Measurements from ENCODE around the gene SNRNP25. TPM values are rescaled to one million over a fixed set of nuclear protein-coding genes. Genes with fewer than 3 reads are reported as not detected.
"Not testable (repeated sequence)": the region's sequence is repeated elsewhere in the genome, so short reads cannot be mapped to it uniquely, and the experiment has no call there.

Gene SNRNP25
- total RNA-seq, 1 donor from 2014 or later: 20.7 TPM

- no peak for DNase-seq (ENCODE audit: extremely low read depth, low read depth, low spot score)
Measured at GRCh38 chr16:41439-42068, 12.1 kb upstream of the SNRNP25 start.

DNA sequence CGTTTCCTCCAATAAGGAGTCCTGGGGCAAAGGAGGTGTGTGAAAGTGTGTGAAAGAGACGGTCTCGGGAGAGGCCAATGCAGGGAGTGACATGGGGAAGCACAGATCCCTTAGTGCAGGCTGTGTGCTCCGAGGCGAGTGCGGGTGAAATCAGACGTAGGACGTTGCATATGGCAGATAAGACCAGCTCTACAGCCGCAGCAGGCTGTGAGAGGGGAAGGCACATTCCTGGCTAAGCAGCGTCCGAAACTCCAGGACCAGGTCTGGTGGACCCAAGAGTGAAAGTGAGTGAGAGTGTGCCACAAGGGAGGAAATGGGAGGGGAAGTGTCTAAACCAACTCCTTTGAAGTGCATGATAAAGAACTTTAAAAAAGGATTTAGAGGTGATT, 11.6 kb upstream of the SNRNP25 start:
- DNase-seq (ENCODE audit: extremely low read depth, low read depth, low spot score): no peak

DNA sequence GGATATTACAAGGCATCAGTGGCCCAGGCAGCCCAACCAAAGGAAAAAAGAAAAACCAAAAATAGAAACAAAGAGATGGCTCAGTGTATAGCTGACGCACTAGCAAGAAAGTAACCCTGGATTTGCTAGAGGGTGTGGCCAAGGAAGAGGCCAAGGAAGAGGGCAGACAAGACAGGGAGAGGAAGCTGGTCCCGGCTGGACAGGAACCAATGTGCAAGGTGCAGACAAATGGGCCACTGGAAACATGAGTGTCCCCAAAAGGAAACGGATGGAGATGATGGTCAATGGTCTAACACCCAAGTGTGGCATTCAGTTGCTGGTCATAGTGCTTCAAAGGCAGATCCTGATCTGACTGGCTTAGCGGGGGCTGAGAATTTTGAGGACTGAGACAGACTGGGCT, 10.9 kb upstream of the SNRNP25 start:
- no peak for DNase-seq (ENCODE audit: extremely low read depth, low read depth, low spot score)

DNA sequence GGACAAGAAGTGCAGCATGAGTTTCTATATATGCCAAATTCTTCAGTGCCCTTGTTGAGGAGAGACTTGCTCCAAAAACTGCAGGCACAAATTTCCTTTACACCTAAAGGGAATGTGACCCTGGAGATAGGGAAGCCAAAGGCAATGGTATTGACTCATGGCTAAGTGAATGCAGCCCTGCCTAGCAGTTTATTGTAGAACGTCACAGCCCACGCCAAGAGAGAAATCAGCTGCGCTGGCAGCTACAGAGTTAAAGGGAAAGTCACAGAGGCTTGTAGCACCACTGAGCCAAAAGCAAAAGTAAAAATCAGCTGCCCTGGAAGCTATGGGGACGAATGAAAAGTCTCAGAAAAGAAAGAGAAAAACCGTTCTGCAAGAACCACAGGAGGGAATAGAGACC, 10.3 kb upstream of the SNRNP25 start:
- no peak for DNase-seq (ENCODE audit: extremely low read depth, low read depth, low spot score)

DNA sequence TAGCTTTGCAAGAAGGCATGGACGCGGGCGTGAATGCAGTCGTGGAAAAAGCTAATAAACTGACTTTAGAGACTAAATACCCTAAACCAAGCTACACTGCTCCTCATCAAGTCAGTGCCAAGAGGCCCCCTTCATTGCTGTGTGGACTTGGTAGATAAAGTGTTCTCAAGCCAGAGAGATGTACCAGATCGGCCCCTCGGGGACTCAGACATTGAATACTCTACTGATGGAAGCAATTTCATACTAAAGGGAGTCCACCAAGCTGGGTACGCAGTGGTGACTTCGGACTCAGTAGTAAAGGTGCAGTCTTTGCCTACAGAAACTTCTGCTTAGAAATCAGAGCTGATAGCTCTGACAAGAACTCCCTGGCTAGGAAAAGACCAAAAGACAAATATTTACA, 9.0 kb upstream of the SNRNP25 start:
- no peak for DNase-seq (ENCODE audit: extremely low read depth, low read depth, low spot score)

- no peak for DNase-seq (ENCODE audit: extremely low read depth, low read depth, low spot score)
Measured at GRCh38 chr16:45454-45853, 8.2 kb upstream of the SNRNP25 start.

- DNase-seq (ENCODE audit: extremely low read depth, low read depth, low spot score): not testable (repeated sequence)
Measured at GRCh38 chr16:46510-46909, 7.1 kb upstream of the SNRNP25 start.

DNA sequence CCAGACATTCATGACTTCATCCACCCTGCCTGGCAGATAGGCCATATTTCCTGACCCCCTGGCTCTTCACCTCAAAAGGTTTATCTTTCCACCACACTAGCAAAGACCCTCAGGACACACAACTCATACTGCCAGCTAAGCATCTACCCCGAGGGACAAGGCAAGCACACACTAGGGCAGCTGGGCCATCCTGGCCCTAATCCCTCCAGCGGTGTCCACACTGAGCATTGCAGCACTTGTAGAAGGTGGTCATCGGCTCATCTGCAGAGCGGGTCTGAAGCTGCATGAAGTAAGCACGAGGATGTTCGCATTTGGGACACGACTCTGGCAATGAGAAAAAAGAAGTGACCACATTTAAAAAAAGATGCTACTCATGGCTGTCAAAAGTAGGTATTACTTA, 6.4 kb upstream of the SNRNP25 start:
- DNase-seq (ENCODE audit: extremely low read depth, low read depth, low spot score): no peak

DNA sequence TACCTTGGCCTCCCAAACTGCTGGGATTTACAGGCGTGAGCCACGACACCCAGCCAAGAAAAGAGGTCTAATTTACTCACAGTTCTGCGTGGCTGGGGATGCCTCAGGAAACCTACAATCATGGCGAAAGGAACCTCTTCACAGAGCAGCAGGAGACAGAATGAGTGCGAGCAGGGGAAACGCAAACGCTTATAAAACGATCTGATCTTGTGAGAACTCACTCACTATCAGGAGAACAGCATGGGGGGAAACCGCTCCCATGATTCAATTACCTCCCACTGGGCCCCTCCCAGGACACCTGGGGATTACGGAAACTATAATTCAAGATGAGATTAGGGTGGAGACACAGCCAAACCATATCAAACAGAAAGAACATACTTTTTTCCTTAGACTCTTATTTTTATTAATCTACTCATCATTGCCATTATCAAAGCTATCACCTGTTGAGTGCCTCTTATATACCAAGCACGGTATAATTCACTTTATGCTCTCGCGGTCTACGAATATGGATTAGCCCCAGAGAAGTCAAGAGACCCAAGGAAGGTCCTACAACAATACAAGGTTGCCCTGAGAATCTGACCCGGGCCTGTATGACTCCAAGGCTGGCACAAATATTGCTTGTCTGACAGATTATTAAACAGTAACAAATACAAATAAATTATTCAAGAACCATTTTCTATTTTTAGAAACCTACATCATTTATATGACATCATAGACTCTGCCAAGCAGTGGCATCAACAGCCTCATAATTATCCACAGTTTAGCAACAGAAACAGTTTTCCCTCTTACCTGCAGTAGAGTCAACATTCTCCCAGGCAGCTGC, 2.6 kb upstream of the SNRNP25 start:
- no peak for DNase-seq (ENCODE audit: extremely low read depth, low read depth, low spot score)

DNA sequence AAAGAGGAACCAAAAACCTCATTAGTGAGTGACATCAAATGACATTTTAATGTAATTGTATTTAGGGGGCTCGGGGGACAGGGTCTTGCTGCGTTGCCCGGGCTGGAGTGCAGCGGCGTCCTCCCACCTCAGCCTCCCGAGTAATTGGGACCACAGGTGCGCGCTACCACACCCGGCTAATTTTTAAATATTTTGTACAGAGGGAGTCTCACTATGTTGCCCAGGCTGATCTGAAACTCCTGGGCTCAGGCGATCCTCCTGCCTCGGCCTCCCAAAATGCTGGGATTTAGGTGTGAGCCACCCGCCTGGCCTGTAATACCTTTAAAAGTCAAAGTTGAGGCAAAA, 581 bp downstream of the SNRNP25 start:
- DNase-seq (ENCODE audit: extremely low read depth, low read depth, low spot score): no peak

GRCh38 chr16:55571-56136, 2.0 kb downstream of the SNRNP25 start:
- no peak for DNase-seq (ENCODE audit: extremely low read depth, low read depth, low spot score)

- DNase-seq (ENCODE audit: extremely low read depth, low read depth, low spot score): no peak
Measured at GRCh38 chr16:56231-56927, 2.8 kb downstream of the SNRNP25 start.

GRCh38 chr16:57711-58110, 4.1 kb downstream of the SNRNP25 start:
- DNase-seq (ENCODE audit: extremely low read depth, low read depth, low spot score): no peak

DNA sequence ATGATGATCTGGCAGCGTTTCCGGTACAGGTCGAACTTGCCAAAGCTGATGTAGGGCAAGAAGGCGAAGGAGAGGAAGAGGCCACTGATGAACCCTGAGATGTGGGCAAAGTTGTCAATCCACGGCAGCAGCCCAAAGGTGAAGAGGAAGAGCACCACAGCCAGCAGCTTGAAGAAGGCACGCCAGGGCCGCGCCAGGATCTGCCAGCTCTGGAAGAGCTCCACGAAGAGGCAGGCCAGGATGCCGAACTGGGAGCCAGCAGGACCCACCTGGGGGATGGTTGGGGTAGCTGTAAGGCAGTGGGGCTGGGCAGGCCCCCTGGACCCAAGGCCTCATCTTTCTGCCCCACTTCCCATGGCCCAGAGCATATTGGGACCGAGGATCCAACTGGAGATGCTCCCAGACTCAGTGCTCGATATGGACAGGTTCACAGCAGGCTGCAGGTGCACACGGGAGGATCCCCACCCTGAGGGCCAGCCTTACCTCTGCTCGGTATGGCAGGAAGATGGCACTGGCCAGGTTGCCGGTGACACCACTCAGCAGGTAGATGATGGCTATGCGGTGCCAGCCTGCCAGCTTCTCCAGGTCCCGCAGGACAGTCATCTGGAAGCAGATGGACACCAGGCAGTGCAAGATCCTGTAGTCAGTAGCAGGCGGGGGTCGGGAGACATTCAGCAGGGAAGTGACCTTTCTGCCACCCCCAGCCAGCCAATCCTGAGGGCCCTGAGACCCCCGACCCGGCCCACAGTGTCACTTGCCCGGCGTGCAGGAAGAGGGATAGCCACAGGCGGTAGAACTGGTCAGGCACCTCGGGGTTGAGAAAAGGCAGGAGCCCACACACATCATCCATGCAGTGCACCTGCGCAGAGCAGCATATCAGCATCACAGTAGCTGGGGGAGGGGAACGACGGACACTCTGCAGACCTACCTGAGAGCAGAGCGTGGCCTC, 5.1 kb downstream of the SNRNP25 start:
- DNase-seq (ENCODE audit: extremely low read depth, low read depth, low spot score): no peak

DNA sequence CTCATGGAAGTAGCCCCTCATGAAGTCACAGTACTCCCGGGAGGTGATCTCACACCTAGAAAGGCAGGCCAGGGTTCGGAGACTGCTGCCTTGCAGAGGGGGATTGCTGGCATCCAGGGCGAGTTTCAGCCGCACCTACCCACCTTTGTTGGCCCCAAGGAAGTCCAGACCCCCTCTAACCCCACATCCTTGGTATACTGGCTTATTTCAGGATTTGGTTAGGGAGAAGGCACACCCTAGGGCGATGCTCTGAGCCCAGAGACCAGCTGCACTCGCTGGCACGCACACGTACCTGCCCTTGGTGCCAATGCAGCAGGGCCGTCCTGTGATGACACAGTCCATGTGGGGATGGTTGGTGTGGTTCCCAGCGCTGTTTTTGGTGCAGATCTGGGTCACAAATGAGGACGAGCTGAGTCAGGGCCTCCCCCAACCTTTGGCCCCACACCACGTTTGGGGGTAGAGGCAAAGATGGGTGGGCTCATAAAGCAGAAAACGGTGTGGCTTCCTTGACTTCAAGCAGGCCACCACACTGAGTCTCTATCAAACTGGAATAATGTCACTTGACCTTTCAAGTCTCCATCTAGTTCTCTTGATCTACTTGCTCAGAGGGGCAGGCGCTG, 5.9 kb downstream of the SNRNP25 start:
- DNase-seq (ENCODE audit: extremely low read depth, low read depth, low spot score): no peak

- no peak for DNase-seq (ENCODE audit: extremely low read depth, low read depth, low spot score)
Measured at GRCh38 chr16:60166-60565, 6.5 kb downstream of the SNRNP25 start.

DNA sequence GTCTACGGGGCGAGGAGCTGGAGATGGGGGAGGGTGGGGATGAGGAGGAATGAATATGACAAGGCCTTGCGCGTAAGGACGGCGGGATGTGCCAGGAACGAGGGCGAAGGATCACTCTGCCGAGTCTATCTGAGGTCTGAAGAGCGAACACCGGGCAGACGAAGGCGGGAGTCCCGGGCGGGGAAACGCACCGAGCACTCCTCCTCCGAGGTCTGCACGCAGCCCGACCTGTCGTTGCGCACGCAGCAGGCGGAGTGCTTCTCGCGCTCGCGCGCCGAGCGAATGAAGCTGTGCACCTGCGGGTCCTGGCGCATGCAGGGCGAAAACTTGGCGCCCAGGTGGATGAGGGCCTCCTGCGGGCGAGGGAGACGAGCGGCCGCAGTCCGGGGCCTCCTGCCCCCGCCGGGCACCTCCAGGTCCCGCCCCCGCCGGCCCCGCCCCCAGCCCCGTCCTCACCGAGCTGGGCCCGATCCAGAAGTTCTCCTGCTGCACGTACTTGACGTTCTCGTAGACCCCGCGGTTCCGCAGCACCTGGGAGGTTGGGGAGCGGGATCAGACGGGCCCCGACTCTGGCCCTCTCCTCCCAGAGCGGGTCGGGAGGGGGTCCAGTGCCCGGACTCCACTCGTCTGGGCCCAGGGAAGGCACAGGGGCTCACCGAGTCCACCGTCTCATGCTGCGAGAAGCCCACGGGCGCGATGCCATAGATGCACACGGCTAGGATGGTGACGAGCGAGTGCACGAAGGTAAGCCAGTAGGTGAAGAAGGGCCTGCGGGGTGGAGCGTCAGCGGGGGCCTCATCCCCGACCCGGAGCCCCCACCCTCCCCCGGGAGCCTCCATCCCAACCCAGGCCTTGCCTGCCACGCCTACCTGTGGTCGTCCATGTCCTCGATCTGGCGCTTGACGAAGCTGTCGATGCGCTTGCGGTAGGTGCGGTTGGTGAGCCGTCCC, 7.6 kb downstream of the SNRNP25 start:
- no peak for DNase-seq (ENCODE audit: extremely low read depth, low read depth, low spot score)

- no peak for DNase-seq (ENCODE audit: extremely low read depth, low read depth, low spot score)
Measured at GRCh38 chr16:61879-62281, 8.3 kb downstream of the SNRNP25 start.

Measured in glomerular endothelial cell (primary cell).